GM10266 (cell line): ENCODE measurements around the gene LILRA6.

Source experiments
- DNase-seq: peaks from one replicate; pipeline ENCODE4 v3.0.0; 2012; ENCODE audit errors: extremely low spot score
- CTCF ChIP-seq: IDR thresholded peaks from 2 replicates; pipeline ENCODE4 v1.5.1; 2012; ENCODE audit warnings: mild to moderate bottlenecking, low read depth; ENCODE audit not compliant: control insufficient read depth, insufficient read depth; ENCODE audit errors: missing control alignments

Gene LILRA6

GRCh38 chr19:54188215-54188871, 54.2 kb downstream of the LILRA6 start:
- DNase-seq, result no peak
- TF ChIP-seq CTCF, result no peak

GRCh38 chr19:54186934-54187381, 55.6 kb downstream of the LILRA6 start:
- no peak for DNase-seq
- no peak for TF ChIP-seq CTCF
